Sciatic nerve (tissue), 2 donors: Measurements from ENCODE around the gene C5orf46. TPM values are rescaled to one million over a fixed set of nuclear protein-coding genes. Genes with fewer than 3 reads are reported as not detected.
A peak's percentile ranks its signal among the peaks of the same experiment; 100 is the strongest.
"Not testable (repeated sequence)": the region's sequence is repeated elsewhere in the genome, so short reads cannot be mapped to it uniquely, and the experiment has no call there.

Experiments
- ATAC-seq: fragments of 200-7000 bp; cut with Tn5 transposase; one replicate; pipeline ENCODE4 v1.9.1; 2020; ENCODE audit warnings: mild to moderate bottlenecking, moderate library complexity
- DNase-seq: peaks from one replicate; pipeline ENCODE4 v3.0.0-alpha.2; 2020; ENCODE audit warnings: low spot score
- intact Hi-C: fragments of 100-400 bp; cut with DNase I; formaldehyde crosslinking; loops from one replicate; pipeline ENCODE4 v1.14.2; 2022
- total RNA-seq: library from RNA; stranded (reverse); fragmentation: NEBNext Ultra II Directional; extraction: Animal tissue kit (Norgen Biotek cat#: 25700); gene quantifications from one replicate; pipeline ENCODE4 v1.2.1, GENCODE V29; 2021
- donor health status: DM: no; HTN: no; CAD: no.
- donor health status: DM: no; HTN: no; CAD: no.

C5orf46 gene
- not detected for total RNA-seq

DNA sequence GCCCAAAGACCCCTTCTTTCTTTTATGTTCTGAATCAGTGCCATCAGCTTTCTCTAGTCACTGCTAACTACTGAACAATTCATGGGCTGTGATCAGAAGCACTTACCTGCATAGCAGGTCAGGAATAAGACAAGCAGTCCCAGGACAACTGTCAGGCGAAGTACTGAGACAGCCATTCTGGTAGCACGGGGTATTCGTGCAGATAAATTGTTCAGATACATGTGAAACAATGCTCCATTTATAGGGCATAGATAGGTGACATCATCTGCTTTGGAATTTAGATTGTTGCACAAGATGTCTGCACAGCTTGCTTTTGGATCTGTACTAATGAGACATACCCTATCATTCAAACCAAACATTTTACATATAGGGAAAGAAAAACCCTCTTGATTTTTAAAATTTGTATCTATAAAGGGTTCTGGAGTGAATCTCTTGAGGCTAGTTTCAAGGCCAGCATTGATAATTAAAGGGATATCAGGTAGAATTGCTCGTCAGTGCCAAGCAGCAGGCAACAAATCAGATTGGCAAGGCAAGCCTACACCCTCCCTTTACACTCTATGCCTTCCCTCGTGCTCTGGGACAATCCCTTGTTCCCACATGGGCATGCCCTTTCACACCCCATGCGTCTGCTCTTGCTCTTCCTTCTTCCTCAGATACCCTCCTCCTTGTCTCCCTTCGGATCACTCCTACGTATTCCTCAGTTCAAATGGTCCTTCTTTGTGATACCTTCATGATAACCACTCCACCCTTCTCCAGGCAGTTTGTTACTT is at the start of gene C5orf46:
Gene C5orf46 (minus strand): TSS at position 213 of the 770 bp plus-strand sequence. CDS start 37 bp downstream, at position 176.
- ATAC-seq: no peak

DNA sequence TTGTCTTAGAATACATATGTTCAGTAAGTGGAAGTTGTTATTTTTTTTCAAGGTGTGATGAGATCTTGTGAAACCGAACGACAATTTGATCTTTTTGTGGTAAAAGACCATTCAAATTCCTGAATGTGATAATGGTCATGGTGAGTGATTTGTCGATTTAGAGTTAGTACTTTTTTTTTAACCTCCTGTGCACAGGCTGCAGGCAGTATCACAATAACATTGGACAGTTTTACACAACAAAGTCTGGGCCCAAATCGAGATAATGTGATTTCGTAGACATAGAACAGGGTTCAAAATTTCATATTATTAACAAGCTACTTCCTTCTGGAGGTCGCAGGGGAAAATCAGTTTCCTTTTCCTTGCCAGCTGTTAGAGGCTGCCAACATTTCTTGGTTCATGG is 48.6 kb upstream of the C5orf46 start:
- DNase-seq (no peak), ATAC-seq (no peak)
- intact Hi-C loops: no loop called here

More for the DNA sequence above, at the start of gene C5orf46:
- intact Hi-C loops: no loop called here
- no peak for DNase-seq

GRCh38 chr5:147949711-147950573 is 43.6 kb upstream of the C5orf46 start:
- ATAC-seq: no peak
- DNase-seq: no peak
- intact Hi-C loops: no loop called here

- ATAC-seq, intact Hi-C loops, DNase-seq: not testable (repeated sequence)
These were observed 40.4 kb upstream of the C5orf46 start for GRCh38 chr5:147946658-147947274.

DNA sequence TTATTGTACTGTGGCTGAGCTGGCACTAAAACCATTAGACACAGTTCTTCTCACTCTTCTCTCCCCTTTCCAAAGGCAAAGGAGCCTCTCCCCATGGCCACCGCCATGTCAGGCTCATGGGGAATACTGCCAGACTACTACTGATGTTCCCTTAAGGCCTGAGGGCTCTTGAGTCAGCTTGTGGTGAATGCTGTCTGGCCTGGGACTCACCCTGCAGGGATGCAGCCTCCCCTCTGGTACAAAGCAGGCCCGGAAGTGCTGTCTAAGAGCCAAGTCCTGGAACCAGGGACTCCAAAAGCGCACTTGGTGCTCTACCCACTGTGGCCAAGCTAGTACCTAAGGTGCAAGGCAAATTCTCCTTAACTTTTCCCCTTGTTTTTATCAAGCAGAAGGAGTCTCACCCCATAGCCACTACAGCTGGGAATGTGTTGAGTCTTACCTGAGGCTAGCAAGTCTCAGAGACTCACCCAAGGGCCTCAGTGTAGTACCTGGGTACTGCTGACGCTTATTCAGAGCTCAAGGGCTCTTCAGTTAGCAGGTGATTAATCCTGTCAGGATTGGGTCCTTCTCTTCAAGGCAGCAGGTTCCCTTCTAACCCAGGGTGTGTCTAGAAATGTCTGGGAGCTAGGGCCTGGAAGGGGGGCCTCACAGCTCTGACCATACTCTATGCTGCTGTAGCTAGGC is 33.2 kb upstream of the C5orf46 start:
- ATAC-seq (no peak), DNase-seq (no peak)
- intact Hi-C loops: no loop called here

DNA sequence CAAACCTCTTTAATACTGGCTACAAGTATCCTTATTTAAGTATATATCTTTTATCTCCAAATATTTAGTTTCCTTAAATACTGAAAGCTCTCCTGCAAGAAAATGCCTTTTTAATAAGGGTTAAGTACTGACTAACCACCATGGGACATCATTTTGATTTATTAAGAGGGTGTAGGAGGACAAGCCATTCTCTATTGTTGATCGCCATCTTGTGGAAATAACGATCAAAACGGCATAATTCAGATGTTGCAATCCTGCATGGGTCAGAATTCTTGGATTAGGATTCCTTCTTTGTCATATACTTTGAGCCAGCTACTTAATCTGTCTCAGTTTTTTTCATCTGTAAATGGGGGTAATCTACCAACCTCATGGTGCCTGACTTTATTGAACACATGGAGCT is 28.7 kb upstream of the C5orf46 start:
- DNase-seq (no peak), ATAC-seq (peak; percentile 78)
- intact Hi-C loops: no loop called here

DNA sequence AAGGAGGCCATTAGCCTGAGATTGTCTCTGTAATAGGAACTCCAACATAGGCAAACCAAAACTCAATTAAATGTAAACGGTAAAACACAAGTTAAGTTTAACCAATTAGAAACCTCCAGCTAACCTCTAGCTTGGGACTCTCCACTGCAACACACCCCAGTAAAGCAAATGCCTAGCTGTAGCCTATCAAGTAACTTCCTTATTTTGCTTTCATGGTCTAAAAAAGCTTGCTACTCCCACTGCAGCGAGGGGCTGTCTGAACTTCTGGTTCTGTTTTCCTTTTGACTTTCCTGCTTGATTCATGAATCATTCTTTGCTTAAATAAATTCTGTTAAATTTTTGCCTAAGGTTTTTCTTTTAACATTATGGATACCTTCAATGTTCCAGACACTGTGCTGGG is 24.4 kb upstream of the C5orf46 start:
- DNase-seq (no peak), ATAC-seq (no peak)
- intact Hi-C loops: no loop called here

- intact Hi-C loops: no loop called here
- no peak for ATAC-seq
These were observed 21.6 kb upstream of the C5orf46 start for GRCh38 chr5:147927901-147928300.

GRCh38 chr5:147925020-147925419 is 18.7 kb upstream of the C5orf46 start:
- intact Hi-C loops: no loop called here
- ATAC-seq (no peak), DNase-seq (no peak)

More at GRCh38 chr5:147927901-147928300, 21.6 kb upstream of the C5orf46 start:
- DNase-seq: no peak

- ATAC-seq (no peak), DNase-seq (no peak)
- intact Hi-C loops: no loop called here
These were observed 14.8 kb upstream of the C5orf46 start for GRCh38 chr5:147921136-147921535.

DNA sequence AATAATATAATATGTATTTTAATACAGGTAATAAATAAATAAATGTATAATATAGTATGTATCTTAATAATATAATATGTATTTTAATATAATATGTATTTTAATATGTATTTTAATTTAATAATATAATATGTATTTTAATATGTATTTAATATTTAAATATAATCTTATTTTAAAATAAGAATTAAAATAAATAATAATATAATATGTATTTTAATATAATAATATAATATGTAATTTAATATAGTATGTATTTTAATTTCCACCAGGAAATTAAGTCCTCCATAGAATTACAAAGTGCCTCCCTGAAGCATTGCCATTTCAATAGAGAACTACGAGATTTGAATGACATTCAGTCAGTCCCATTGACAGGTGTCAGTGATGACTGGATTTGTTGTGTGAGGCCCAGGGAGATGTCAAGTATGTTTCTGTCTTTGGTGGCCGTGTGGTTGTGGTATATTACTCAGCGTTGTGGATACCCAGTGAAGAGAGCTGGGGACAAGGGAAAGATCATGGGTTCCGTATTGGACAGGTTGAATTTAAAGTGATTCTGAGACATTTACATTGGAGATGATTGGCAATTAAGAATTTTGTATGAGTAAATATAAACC is 14.2 kb upstream of the C5orf46 start:
- DNase-seq (no peak), ATAC-seq (no peak)
- intact Hi-C loops: no loop called here

- intact Hi-C loops: no loop called here
- DNase-seq (no peak), ATAC-seq (no peak)
These were observed 12.6 kb upstream of the C5orf46 start for GRCh38 chr5:147918899-147919298.

DNA sequence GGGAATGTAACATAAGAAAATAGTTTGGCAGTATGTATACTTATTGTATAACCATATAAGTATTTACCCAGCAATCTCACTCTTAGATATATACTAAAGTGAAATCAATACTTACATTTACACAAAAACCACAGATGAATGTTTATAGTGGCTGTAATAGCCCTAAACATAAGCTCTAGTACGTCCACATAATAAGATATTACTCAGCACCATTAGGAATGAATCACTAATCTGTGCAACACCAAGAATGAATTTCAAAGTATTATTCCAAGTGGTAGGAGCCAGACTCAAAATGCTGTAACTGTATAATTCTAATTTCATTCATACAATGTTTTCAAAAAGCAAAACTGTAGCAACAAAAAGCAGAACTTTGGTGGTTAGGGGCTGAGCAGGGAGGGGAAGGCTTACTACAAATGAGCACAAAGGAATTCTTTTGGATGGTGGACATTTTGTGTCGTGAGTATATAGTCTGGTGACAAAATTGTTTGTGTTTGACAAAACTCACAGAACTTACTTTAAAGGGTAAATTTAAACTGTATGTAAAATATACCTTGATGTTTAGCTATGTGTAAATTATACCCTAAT is 11.9 kb upstream of the C5orf46 start:
- intact Hi-C loops: no loop called here

GRCh38 chr5:147913786-147914185 is 7.4 kb upstream of the C5orf46 start:
- intact Hi-C loops: no loop called here
- ATAC-seq: no peak
- no peak for DNase-seq

More for the DNA sequence above, 11.9 kb upstream of the C5orf46 start:
- no peak for ATAC-seq
- no peak for DNase-seq

DNA sequence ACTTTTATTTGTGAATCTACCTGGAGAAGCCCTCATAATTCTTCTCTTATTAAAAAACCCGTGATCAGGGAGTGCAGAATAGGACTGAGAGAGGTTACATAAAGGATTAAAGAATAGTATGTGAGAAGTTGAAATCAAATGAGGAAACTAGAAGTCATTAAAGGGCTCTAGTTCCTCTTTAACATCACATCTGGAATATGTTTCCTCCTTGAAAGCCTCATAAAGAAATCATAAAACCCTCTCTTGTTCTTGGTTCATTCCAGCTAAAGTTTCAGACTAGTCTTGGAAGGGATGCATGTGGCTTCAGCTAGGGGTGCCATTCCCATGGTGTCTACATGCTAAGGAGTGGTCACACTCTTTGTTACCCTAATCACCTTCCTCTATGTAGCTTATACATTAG is 5.7 kb upstream of the C5orf46 start:
- no peak for DNase-seq
- no peak for ATAC-seq
- intact Hi-C loops: no loop called here

GRCh38 chr5:147911427-147911826 is 5.1 kb upstream of the C5orf46 start:
- no peak for ATAC-seq
- DNase-seq: no peak
- intact Hi-C loops: no loop called here

GRCh38 chr5:147904110-147904509 is 2.2 kb downstream of the C5orf46 start:
- intact Hi-C loops: no loop called here
- ATAC-seq (no peak), DNase-seq (no peak)

DNA sequence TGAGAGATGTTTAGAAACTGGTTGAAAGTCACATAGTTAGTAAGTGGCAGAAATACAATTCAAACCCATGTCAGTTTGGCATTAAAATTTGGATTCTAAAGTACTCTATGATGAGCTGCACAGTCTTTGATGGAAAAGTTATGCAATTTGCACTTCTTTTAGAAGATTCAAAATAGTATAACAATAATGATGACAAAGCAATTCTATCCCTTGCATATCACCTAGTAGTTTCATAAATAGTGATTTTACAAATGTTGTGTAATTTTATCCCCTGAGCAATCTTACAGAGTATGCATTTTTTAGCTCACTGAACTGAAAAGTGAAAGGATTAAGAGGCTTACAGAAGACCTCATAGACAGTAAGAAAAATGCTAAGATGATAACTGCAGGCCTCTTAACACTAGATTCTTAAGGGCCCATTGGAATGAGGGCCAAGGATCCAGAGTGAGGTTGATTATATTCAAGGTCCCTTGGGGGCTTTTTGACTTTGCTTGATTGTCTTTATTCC is 3.7 kb downstream of the C5orf46 start:
- ATAC-seq: no peak
- intact Hi-C loops: no loop called here
- DNase-seq: no peak
